Activated CD8-positive, alpha-beta memory T cell treated with anti-CD3 and anti-CD28 coated beads, Interleukin-2, amount 50 U/mL, for 24 hours (primary cell): Measurements from ENCODE around the gene NUTM2A.
"Not testable (repeated sequence)": the region's sequence is repeated elsewhere in the genome, so short reads cannot be mapped to it uniquely, and the experiment has no call there.

Experiments
- DNase-seq: peaks from one replicate; pipeline ENCODE4 v3.0.0-alpha.2; 2020; ENCODE audit errors: extremely low read depth

Gene NUTM2A

GRCh38 chr10:87225148-87225547 lies at the start of gene NUTM2A:
TSS of gene NUTM2A (plus strand) at chr10:87225448. CDS start at chr10:87225831, 383 bp downstream.
- DNase-seq: not testable (repeated sequence)

GRCh38 chr10:87177587-87177986 lies 47.7 kb upstream of the NUTM2A start:
- not testable (repeated sequence) for DNase-seq

GRCh38 chr10:87184421-87184820 lies 40.8 kb upstream of the NUTM2A start:
- DNase-seq: not testable (repeated sequence)

GRCh38 chr10:87186016-87186415 lies 39.2 kb upstream of the NUTM2A start:
- not testable (repeated sequence) for DNase-seq

GRCh38 chr10:87187573-87187972 lies 37.7 kb upstream of the NUTM2A start:
- DNase-seq: not testable (repeated sequence)

GRCh38 chr10:87191841-87192240 lies 33.4 kb upstream of the NUTM2A start:
- DNase-seq: not testable (repeated sequence)

GRCh38 chr10:87200924-87201323 lies 24.3 kb upstream of the NUTM2A start:
- not testable (repeated sequence) for DNase-seq

- not testable (repeated sequence) for DNase-seq
These were observed 20.4 kb upstream of the NUTM2A start for GRCh38 chr10:87204801-87205200.

GRCh38 chr10:87206922-87207321 lies 18.3 kb upstream of the NUTM2A start:
- DNase-seq: not testable (repeated sequence)

- DNase-seq: not testable (repeated sequence)
These were observed 14.9 kb upstream of the NUTM2A start for GRCh38 chr10:87210309-87210708.

GRCh38 chr10:87211848-87212247 lies 13.4 kb upstream of the NUTM2A start:
- not testable (repeated sequence) for DNase-seq

- not testable (repeated sequence) for DNase-seq
These were observed 12.0 kb upstream of the NUTM2A start for GRCh38 chr10:87213150-87213765.

- DNase-seq: not testable (repeated sequence)
These were observed 11.4 kb upstream of the NUTM2A start for GRCh38 chr10:87213806-87214205.

- DNase-seq: not testable (repeated sequence)
These were observed 9.1 kb upstream of the NUTM2A start for GRCh38 chr10:87216120-87216519.

GRCh38 chr10:87219370-87219769 lies 5.9 kb upstream of the NUTM2A start:
- DNase-seq: not testable (repeated sequence)

- DNase-seq: not testable (repeated sequence)
These were observed 2.5 kb upstream of the NUTM2A start for GRCh38 chr10:87222789-87223188.

- not testable (repeated sequence) for DNase-seq
These were observed 3.0 kb downstream of the NUTM2A start for GRCh38 chr10:87228247-87228646.

- DNase-seq: not testable (repeated sequence)
These were observed 4.0 kb downstream of the NUTM2A start for GRCh38 chr10:87229211-87229610.

GRCh38 chr10:87234854-87235253 lies 9.6 kb downstream of the NUTM2A start:
- not testable (repeated sequence) for DNase-seq

GRCh38 chr10:87237244-87237643 lies 12.0 kb downstream of the NUTM2A start:
- not testable (repeated sequence) for DNase-seq

- not testable (repeated sequence) for DNase-seq
These were observed 14.1 kb downstream of the NUTM2A start for GRCh38 chr10:87239346-87239808.

GRCh38 chr10:87242192-87242591 lies 16.9 kb downstream of the NUTM2A start:
- DNase-seq: not testable (repeated sequence)

- DNase-seq: not testable (repeated sequence)
These were observed 22.1 kb downstream of the NUTM2A start for GRCh38 chr10:87247335-87247734.
